Kidney (tissue), 14 donors: ENCODE data around the gene ADRA2C. TPM values are rescaled to one million over a fixed set of nuclear protein-coding genes. Genes with fewer than 3 reads are reported as not detected.

Source experiments
- DNase-seq, 5 donors: peaks; one replicate each; pipeline ENCODE4 v3.0.0-alpha.2; 2013 to 2020
- FAIRE-seq: peaks from 2 replicates; lab custom pipeline; 2012; peaks lifted over from hg19 to GRCh38; lab: Jason Lieb, UNC
- H3K27ac ChIP-seq, 2 donors: one replicate each; pipeline ENCODE4 v1.7.0; 2013; ENCODE audit warnings: low read depth in 2 of 2, low read length in 2 of 2, inconsistent platforms in 1 of 2
- H3K27me3 ChIP-seq: one replicate; pipeline ENCODE4 v1.7.1; 2013; ENCODE audit warnings: low read length, inconsistent platforms; ENCODE audit not compliant: control insufficient read depth, insufficient read depth
- H3K36me3 ChIP-seq, 3 donors: one replicate each; pipeline versions ENCODE4 v1.7.0 to v1.7.1; 2013; ENCODE audit warnings: low read length in 3 of 3, control low read depth in 1 of 3, inconsistent platforms in 1 of 3; ENCODE audit not compliant: insufficient read depth in 3 of 3, control insufficient read depth in 2 of 3
- H3K4me1 ChIP-seq, 3 donors: one replicate each; pipeline versions ENCODE4 v1.7.0 to v1.7.1; 2013; ENCODE audit warnings: low read length in 3 of 3, inconsistent platforms in 1 of 3, low read depth in 1 of 3; ENCODE audit not compliant: control insufficient read depth in 2 of 3, insufficient read depth in 2 of 3
- H3K4me3 ChIP-seq, 3 donors: one replicate each; pipeline versions ENCODE4 v1.7.0 to v1.8.1; 2013; ENCODE audit warnings: low read length in 3 of 3, control low read depth in 1 of 3, inconsistent platforms in 1 of 3
- H3K9ac ChIP-seq, 3 donors: one replicate each; pipeline versions ENCODE4 v1.7.0 to v1.7.1; 2013; ENCODE audit warnings: low read length in 3 of 3, control low read depth in 1 of 3, inconsistent platforms in 1 of 3
- H3K9me3 ChIP-seq, 3 donors: one replicate each; pipeline versions ENCODE4 v1.7.0 to v1.7.1; 2013; ENCODE audit warnings: low read length in 3 of 3, control low read depth in 1 of 3, inconsistent platforms in 1 of 3; ENCODE audit not compliant: control insufficient read depth in 2 of 3, insufficient read depth in 1 of 3
- intact Hi-C: fragments of 100-400 bp; cut with DNase I; formaldehyde crosslinking; loops from one replicate; pipeline ENCODE4 v1.11.1; 2022
- polyA plus RNA-seq: library from polyadenylated mRNA; stranded (reverse); fragments of 350-450 nt; fragmentation: Illumina TruSeq; extraction: RNeasy Lipid Tissue Mini Kit (QIAGEN cat#74804); gene quantifications from one replicate; pipeline ENCODE4 v1.2.3, GENCODE V29; 2014; ENCODE audit warnings: low read depth, low replicate concordance; ENCODE audit not compliant: insufficient read depth
- total RNA-seq: library from RNA; stranded (reverse); fragmentation: NEBNext Ultra II Directional; extraction: Animal tissue kit (Norgen Biotek cat#: 25700); gene quantifications from one replicate; pipeline ENCODE4 v1.2.1, GENCODE V29; 2021
- TF ChIP-seq, protein P1 (sequence below): IDR thresholded peaks from 3 replicates; pipeline ENCODE4 v1.5.1; 2012; ENCODE audit warnings: mild to moderate bottlenecking, moderate library complexity, borderline replicate concordance; ENCODE audit not compliant: insufficient read depth; ENCODE audit errors: extremely low read depth
- donor health status: control.
- donor health status: control.
- donor health status: control.
- donor health status: control.
- donor health status: control.
- donor health status: DM: yes; HTN: yes; CAD: no.
- donor health status: Normal renal cell carcinoma (clear cell type).

ADRA2C gene
- total and polyA plus RNA-seq, 2 donors from 2014 or later, result 21.9 to 36.2 TPM

DNA sequence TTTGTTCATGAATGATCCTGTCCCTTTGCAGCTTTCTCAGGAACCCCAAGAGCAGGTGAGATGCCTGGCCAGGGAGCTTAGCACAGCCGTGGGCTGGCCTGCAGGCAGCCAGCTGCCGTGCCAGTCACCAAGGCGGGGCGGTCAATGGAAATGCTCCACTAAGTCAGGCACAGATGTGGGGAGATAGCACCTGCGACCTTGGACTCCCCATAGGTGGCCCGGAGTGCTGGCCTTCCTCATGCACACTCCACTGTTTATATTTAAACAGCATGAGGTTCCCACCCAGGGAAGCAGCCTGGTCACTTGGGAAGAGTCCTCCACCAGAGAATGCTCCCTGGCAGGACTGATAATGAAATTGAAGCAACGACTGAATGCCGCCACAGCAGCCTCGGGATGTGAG lies 14.2 kb upstream of the ADRA2C start:
- Histone ChIP-seq H3K9ac (no peak overlapping the region), H3K9me3 (no peaks in the 10 kb centered on the region), H3K4me3 (no peak overlapping the region), H3K27me3 (peaks cover 3% of the 10 kb centered on the region), H3K27ac (no peak overlapping the region), H3K36me3 (no peaks in the 10 kb centered on the region), H3K4me1 (peaks cover 0 to 9% (median 3%) of the 10 kb centered on the region in 3 donors)
- no peak for DNase-seq
- TF ChIP-seq, protein P1, sequence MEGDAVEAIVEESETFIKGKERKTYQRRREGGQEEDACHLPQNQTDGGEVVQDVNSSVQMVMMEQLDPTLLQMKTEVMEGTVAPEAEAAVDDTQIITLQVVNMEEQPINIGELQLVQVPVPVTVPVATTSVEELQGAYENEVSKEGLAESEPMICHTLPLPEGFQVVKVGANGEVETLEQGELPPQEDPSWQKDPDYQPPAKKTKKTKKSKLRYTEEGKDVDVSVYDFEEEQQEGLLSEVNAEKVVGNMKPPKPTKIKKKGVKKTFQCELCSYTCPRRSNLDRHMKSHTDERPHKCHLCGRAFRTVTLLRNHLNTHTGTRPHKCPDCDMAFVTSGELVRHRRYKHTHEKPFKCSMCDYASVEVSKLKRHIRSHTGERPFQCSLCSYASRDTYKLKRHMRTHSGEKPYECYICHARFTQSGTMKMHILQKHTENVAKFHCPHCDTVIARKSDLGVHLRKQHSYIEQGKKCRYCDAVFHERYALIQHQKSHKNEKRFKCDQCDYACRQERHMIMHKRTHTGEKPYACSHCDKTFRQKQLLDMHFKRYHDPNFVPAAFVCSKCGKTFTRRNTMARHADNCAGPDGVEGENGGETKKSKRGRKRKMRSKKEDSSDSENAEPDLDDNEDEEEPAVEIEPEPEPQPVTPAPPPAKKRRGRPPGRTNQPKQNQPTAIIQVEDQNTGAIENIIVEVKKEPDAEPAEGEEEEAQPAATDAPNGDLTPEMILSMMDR, result no peak
- FAIRE-seq, result no peak
- intact Hi-C loops, result no loop called here

DNA sequence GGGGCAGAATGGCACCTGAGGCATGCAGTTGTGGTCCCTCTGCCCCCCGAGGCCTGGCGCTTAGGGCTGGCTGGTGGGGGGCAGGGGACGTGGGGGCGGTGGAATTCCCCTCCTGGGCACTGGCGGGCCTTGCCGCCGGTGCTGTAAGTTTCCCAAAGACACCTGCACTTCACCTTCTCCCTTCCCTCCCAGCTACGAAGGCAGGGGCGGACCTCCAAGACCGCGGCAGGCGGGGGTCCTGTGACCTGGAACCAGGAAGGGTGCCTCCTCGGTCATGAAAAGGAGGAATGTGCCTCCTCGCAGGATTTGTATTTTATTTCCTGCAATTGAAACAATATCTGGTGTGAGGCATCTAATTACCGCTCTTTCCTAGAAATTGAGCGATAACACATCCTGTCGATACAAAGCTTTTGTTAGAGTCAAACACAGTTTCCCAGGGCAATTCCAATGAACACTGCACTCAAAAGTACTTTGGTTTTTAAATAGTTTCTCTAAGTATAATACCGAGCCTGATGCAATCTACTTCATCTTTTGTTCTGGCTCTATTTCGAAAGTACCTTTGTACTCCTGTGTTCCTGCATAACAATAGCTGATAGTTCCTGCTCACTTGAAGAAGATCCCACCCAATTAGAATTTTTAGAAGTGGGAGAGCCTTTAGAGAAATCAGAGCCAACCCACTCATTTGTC lies 12.3 kb upstream of the ADRA2C start:
- Histone ChIP-seq H3K36me3 (no peaks in the 10 kb centered on the region), H3K9me3 (no peaks in the 10 kb centered on the region), H3K4me3 (no peak overlapping the region), H3K27me3 (no peaks in the 10 kb centered on the region), H3K4me1 (no peaks in the 10 kb centered on the region), H3K27ac (no peak overlapping the region), H3K9ac (no peak overlapping the region)
- FAIRE-seq (no peak), DNase-seq (peak in 3 of 5 donors; percentile 67 to 72 (median 68))
- TF ChIP-seq, protein P1, result no peak
- intact Hi-C loops, result no loop called here

DNA sequence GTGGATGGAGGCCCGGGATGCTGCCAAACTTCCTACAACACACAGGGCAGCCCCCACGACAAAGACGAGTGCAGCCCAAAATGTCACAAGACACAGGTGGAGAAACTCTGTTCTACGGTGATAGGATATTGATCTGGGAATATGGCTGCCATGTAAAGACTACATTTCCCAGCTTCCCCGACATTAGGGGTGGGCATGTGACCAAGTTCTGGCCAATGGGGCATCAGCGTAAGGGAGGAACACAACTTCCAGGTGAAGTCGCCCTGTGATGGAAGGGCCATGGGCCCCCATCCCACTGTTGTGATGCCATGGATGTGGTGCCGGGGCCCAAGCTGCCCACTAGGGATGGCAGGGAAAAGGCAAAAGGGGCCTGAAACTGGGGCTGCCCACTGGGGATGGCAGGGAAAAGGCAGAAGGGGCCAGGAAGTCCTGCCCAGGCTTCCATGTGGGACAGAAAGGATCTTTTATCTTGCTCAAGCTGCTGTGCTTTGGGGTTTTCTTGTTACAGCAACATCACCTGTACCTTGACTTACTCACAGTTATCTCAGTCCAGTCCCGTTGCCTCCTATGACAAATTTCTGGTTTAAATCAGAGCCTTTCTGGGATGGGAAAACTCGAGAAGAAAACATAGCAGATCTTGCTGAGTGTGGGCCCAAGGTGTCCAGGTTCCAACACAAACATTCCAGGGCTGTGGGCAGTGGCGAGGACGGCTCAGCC lies 9.7 kb upstream of the ADRA2C start:
- H3K4me3 ChIP-seq, result no peak overlapping the region
- no peaks in the 10 kb centered on the region for H3K4me1 ChIP-seq
- TF ChIP-seq, protein P1, result no peak
- FAIRE-seq (no peak), DNase-seq (no peak)
- no peaks in the 10 kb centered on the region for H3K36me3 ChIP-seq
- H3K27me3 ChIP-seq, result no peaks in the 10 kb centered on the region
- H3K9me3 ChIP-seq, result no peaks in the 10 kb centered on the region
- no peak overlapping the region for H3K27ac ChIP-seq
- no peak overlapping the region for H3K9ac ChIP-seq
- intact Hi-C loops, result no loop called here
